Transverse colon (tissue), 4 donors: Measurements from ENCODE around the gene CHST5. TPM values are rescaled to one million over a fixed set of nuclear protein-coding genes. Genes with fewer than 3 reads are reported as not detected.

Experiments
- DNase-seq: peaks from one replicate; pipeline ENCODE4 v3.0.0-alpha.2; 2019
- H3K27ac ChIP-seq, 4 donors: fragments of 200-600 bp; sonication (generic); 2 replicates each; pipeline ENCODE4 v1.5.1; 2016 to 2018; ENCODE audit warnings: inconsistent platforms in 4 of 4
- H3K27me3 ChIP-seq: fragments of 200-600 bp; sonication (generic); 2 replicates; pipeline ENCODE4 v1.5.1; 2017; ENCODE audit warnings: inconsistent platforms
- H3K36me3 ChIP-seq, 4 donors: fragments of 200-600 bp; sonication (generic); 2 replicates each; pipeline ENCODE4 v1.5.1; 2017 to 2019; ENCODE audit warnings: inconsistent platforms in 4 of 4
- H3K4me1 ChIP-seq, 4 donors: fragments of 200-600 bp; sonication (generic); 2 replicates each; pipeline ENCODE4 v1.5.1; 2017 to 2020; ENCODE audit warnings: inconsistent platforms in 4 of 4
- H3K4me3 ChIP-seq, 4 donors: fragments of 200-600 bp; sonication (generic); 1 replicate in 1 of 4; 2 replicates in 3 of 4; pipeline versions ENCODE4 v1.5.1 to v1.6.1; 2017 to 2019; ENCODE audit warnings: inconsistent platforms in 4 of 4
- H3K9me3 ChIP-seq, 2 donors: fragments of 200-600 bp; sonication (generic); 2 replicates each; pipeline ENCODE4 v1.5.1; 2017 to 2019; ENCODE audit warnings: inconsistent platforms in 2 of 2
- CTCF ChIP-seq, 5 experiments: fragments of 200-600 bp in 3 of 5; fragments of 450-650 bp in 2 of 5; sonication (generic) in 3 of 5; IDR thresholded peaks; 1 replicate in 2 of 5; 2 replicates in 3 of 5; pipeline ENCODE4 v1.5.1; 2016 to 2017; ENCODE audit warnings: antibody characterized with exemption in 5 of 5, inconsistent platforms in 3 of 5, mild to moderate bottlenecking in 2 of 5, moderate library complexity in 1 of 5
- EP300 ChIP-seq: sonication (generic); formaldehyde crosslinking; IDR thresholded peaks from one replicate; pipeline ENCODE4 v1.6.1; 2017; ENCODE audit warnings: antibody characterized with exemption, low read depth
- POLR2A ChIP-seq: fragments of 450-650 bp; IDR thresholded peaks from one replicate; pipeline ENCODE4 v1.6.1; 2016; ENCODE audit warnings: antibody characterized with exemption, mild to moderate bottlenecking, moderate library complexity
- POLR2AphosphoS5 ChIP-seq, 3 donors: sonication (generic); formaldehyde crosslinking; IDR thresholded peaks; one replicate each; pipeline ENCODE4 v1.6.1; 2016; ENCODE audit warnings: antibody characterized with exemption in 3 of 3
- WGBS, 2 donors: methylation state at CpG; one replicate each; pipeline ENCODE4 v1.1.5; 2018; ENCODE audit warnings: low coverage in 1 of 2; 5-methylcytosine and 5-hydroxymethylcytosine counted together
- in situ Hi-C, 4 donors: fragments of 200-750 bp; cut with MboI; loops; one replicate each; pipeline versions ENCODE4 v1.15.0 to v1.15.1; 2017; ENCODE audit warnings: low sequenced_read_pairs in 3 of 4, low pct_ligation_motif_present in 1 of 4, low pct_unique_long_range_greater_than_20kb in 1 of 4
- intact Hi-C: fragments of 100-400 bp; cut with DNase I; formaldehyde crosslinking; loops from one replicate; pipeline ENCODE4 v1.15.1; 2023; ENCODE audit warnings: low total_unique reads
- total RNA-seq, 4 donors: library from RNA; depleted of rRNA; stranded (reverse); fragments of >200 nt; gene quantifications; one replicate each; pipeline ENCODE4 v1.1.0, GENCODE V29; 2016

CHST5 gene
- total RNA-seq, 4 donors from 2014 or later = 17.6 to 52.0 (median 33.8) TPM

DNA sequence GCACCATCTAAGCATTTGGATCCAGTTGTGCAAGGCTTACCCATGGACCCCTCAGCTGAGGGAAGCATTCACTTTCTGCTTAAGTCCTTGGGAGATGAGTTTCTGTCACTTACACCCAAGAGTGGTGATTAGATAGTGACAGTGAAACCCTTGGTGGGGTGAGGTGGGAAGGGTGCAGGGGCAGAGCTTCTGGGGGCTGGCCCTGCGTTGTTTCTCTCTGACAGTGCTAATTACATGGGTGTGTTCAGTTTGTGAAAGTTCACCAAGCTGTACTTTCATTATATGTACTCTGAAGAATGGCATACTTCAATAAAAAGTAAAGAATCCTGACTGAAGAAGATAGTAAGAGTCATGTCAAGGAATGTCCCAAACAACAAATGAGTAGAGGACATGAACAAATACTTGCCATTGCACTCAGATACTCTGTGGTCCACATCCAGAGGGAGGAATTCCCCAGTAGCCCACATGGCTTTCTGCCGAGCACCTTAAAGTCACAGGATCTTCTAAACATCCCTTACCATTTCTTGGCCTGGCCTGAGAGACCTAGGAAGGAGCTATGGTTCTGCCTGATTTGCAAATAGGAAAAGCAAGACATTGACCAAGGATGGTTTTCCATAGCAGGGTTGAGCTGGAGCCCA lies 49.1 kb downstream of the CHST5 start:
- H3K27me3 ChIP-seq = no peaks in the 10 kb centered on the region
- H3K4me1 ChIP-seq = peaks cover 0 to 21% (median 13%) of the 10 kb centered on the region in 4 donors
- TF ChIP-seq EP300 (no peak), POLR2A (no peak), POLR2AphosphoS5 (IDR thresholded peaks at IDR 0.05) (no peak), CTCF (IDR thresholded peaks at IDR 0.05) (no peak)
- no peaks in the 10 kb centered on the region for H3K36me3 ChIP-seq
- no peaks in the 10 kb centered on the region for H3K9me3 ChIP-seq
- WGBS, 2 donors = 28 to 38% methylated on average over 2 of the region's 2 CpGs
- no peak overlapping the region for H3K4me3 ChIP-seq
- peak overlapping the region; percentile 73 to 82 (median 79) for H3K27ac ChIP-seq
- intact Hi-C loops (no loop called here), in situ Hi-C loops (loop anchor here in 3 of 4 donors (25.0 kb wide), 1 partner anchor 276 kb away; no protein-coding TSS in a partner anchor)
- DNase-seq = no peak

- intact Hi-C loops (no loop called here), in situ Hi-C loops (loop anchor here in 3 of 4 donors (25.0 kb wide), 1 partner anchor 276 kb away; no protein-coding TSS in a partner anchor)
- Histone ChIP-seq H3K9me3 (no peaks in the 10 kb centered on the region), H3K27ac (peak overlapping the region; percentile 73 to 82 (median 79)), H3K36me3 (no peaks in the 10 kb centered on the region), H3K27me3 (no peaks in the 10 kb centered on the region), H3K4me1 (peaks cover 0 to 21% (median 13%) of the 10 kb centered on the region in 4 donors), H3K4me3 (no peak overlapping the region)
- TF ChIP-seq CTCF (IDR thresholded peaks at IDR 0.05) (no peak), POLR2AphosphoS5 (IDR thresholded peaks at IDR 0.05) (peak; percentile 13 to 65 (median 48)), POLR2A (peak; percentile 45), EP300 (no peak)
- WGBS, 2 donors = 43 to 49% methylated on average over 9 of the region's 9 CpGs
- DNase-seq = peak; percentile 71
Observed at GRCh38 chr16:75486014-75486675, 49.8 kb downstream of the CHST5 start.

DNA sequence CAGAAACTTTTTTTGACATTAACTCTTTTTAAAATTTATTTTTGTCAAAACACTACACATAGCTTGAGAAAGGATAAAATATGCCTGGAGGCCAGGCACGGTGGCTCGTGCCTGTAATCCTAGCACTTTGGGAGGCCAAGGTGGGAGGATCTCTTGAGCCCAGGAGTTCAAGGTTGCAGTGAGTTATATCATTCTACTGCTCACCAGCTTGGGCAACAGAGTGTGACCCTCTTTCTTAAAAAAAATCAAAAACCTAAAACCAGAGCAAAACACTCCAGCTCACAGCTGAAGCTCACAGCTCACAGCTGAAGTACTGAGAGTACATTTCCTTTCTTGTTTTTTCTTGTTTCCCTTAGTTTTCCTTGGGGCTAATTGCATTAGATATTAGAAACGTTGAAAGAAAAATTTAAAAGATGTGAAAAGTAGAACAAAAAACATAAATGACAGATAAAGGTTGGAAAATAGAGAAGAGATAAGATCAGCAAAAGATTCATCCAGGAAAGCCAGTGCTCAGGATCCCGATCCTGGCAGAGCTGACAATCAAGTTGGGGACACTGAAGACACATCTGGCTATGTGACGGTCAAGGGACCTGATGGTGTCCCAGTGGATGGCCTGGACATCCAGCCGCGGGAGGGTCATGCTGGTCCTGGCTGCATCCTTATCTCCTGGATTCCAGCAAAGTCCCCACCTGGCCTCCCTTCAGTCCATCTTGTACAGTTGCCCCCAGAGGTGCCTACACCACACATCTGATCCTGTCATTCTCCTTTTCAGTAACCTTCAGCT lies 50.5 kb downstream of the CHST5 start:
- in situ Hi-C loops (loop anchor here in 3 of 4 donors (25.0 kb wide), 1 partner anchor 277 kb away; no protein-coding TSS in a partner anchor), intact Hi-C loops (no loop called here)
- H3K9me3 ChIP-seq = no peaks in the 10 kb centered on the region
- H3K27ac ChIP-seq = peak overlapping the region; percentile 73 to 82 (median 79)
- DNase-seq = no peak
- TF ChIP-seq POLR2AphosphoS5 (IDR thresholded peaks at IDR 0.05) (no peak), EP300 (no peak), CTCF (IDR thresholded peaks at IDR 0.05) (no peak), POLR2A (no peak)
- H3K36me3 ChIP-seq = no peaks in the 10 kb centered on the region
- WGBS, 2 donors = 79 to 82% methylated on average over 3 to 7 of the region's 7 CpGs
- H3K4me3 ChIP-seq = no peak overlapping the region
- no peaks in the 10 kb centered on the region for H3K27me3 ChIP-seq
- peaks cover 0 to 21% (median 13%) of the 10 kb centered on the region in 4 donors for H3K4me1 ChIP-seq

DNA sequence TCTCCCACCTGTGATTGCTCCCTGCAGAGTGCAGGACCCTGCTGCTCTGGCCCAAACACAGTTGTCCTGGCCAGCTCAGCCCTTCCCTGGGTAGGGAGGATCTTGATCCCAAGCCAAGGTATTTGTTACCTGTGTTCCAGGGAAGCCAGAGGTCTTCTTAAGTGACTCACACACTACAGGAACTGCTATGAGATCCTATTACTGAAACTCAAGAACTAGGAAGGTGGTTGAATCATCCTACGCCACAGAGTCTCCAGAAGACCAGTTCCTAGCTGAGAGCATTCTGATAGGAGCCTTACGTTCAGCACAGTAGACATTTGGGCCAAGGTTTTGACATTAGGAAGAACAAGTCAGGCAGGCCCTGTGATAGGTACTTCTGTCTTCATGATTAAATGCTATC lies 52.7 kb downstream of the CHST5 start:
- Histone ChIP-seq H3K27ac (no peak overlapping the region), H3K4me1 (peaks cover 0 to 21% (median 13%) of the 10 kb centered on the region in 4 donors), H3K36me3 (no peaks in the 10 kb centered on the region), H3K9me3 (no peaks in the 10 kb centered on the region), H3K4me3 (no peak overlapping the region), H3K27me3 (no peaks in the 10 kb centered on the region)
- in situ Hi-C loops (loop anchor here in 3 of 4 donors (25.0 kb wide), 1 partner anchor 279 kb away; no protein-coding TSS in a partner anchor), intact Hi-C loops (no loop called here)
- no peak for DNase-seq
- peak in 1 of 3 donors; percentile 6 for TF ChIP-seq POLR2AphosphoS5 (IDR thresholded peaks at IDR 0.05)
- TF ChIP-seq POLR2A = no peak
- no peak for TF ChIP-seq EP300
- no peak for TF ChIP-seq CTCF (IDR thresholded peaks at IDR 0.05)
- 86% methylated on average over 2 of the region's 2 CpGs; no CpG with 5 or more reads in 1 of the 2 donors for WGBS, 2 donors
